HG03095 (cell line): Measurements from ENCODE around the gene YIF1A.
"Not testable (repeated sequence)": the region's sequence is repeated elsewhere in the genome, so short reads cannot be mapped to it uniquely, and the experiment has no call there.

Source experiments
- ATAC-seq: cut with Tn5 transposase; IDR thresholded peaks from one replicate; pipeline ENCODE4 v1.9.1; 2021; ENCODE audit warnings: moderate library complexity; ENCODE audit not compliant: unreplicated experiment

Gene YIF1A

DNA sequence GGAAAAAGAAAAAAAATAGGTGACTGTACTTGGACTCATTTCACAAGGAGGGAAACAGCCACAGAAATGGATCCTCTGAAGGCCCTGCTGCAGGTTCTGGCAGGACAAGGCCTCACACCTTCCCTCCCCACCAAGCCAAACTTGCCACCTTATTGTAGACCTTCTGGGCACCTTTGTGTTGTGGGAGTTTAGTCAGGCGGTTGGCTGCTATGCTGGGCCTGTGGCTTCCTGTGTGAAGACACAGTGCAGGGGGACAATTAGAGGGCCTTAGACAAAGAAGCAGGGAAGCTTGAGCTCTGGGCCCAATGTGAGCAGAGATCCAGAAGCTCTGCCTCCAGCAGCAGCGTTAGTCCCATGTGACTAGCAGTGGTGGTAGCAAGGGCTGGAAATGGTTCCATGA lies 16.3 kb downstream of the YIF1A start:
- no peak for ATAC-seq

DNA sequence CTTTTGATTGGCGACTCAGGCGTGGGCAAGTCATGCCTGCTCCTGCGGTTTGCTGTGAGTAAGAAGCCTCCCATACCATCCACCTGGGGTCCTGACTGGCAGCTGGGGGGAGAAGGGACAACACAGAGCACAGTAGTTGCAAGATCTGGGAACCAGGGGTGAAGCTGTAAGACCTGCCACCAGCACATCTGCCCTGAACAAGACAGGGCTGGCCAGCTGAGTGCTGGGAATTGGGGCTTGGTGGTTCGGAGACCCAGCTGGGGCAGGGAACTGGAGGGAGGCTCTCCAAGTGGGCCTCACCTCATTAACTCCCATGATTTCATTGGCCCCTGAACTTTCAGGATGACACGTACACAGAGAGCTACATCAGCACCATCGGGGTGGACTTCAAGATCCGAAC lies 17.1 kb downstream of the YIF1A start:
- ATAC-seq = no peak

DNA sequence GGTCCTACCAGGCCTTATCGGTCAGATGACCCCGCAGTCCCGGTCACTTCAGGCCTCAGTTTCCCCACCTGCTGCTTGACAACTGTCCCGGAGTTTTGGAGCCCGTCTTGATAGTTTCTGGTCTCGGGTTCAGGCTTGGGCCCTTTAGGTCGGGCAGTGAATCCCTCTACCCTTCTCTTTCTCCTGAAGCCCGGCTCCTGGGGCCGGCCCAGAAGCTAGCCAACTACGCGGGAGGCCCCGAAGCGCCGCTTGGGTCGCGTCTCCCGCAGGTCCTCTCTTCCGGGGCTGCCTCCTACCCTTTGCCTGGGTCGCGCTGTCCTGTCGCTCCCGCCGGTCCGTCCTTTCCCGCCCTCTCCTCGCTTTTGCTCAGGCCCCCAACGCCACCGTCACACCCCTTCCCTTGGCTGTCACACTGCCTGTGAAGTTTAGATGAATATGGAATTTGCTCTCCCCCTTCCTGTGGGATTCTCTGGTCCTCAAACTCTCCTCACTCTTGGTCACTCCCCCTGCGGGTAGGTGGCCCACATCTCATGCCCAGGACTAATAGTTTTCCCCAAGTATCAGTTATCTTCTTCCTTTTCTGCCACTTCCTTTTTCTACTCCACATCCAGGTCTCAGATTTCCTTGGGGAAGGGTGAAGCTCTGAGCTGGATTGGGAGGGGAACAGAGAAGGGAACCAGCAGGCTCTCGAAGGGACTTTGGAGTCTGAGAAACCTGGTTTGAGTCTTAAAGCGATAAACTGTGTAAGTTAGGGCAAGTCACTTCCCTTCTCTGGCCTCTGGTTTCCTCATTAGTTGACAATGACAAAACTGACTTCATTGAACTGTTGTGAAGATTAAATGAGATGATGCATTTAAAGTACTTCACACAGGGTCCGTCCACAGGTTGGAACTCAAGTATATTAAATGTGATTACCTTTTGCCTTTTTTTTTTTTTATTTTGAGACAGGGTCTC lies 19.7 kb downstream of the YIF1A start:
- no peak for ATAC-seq

DNA sequence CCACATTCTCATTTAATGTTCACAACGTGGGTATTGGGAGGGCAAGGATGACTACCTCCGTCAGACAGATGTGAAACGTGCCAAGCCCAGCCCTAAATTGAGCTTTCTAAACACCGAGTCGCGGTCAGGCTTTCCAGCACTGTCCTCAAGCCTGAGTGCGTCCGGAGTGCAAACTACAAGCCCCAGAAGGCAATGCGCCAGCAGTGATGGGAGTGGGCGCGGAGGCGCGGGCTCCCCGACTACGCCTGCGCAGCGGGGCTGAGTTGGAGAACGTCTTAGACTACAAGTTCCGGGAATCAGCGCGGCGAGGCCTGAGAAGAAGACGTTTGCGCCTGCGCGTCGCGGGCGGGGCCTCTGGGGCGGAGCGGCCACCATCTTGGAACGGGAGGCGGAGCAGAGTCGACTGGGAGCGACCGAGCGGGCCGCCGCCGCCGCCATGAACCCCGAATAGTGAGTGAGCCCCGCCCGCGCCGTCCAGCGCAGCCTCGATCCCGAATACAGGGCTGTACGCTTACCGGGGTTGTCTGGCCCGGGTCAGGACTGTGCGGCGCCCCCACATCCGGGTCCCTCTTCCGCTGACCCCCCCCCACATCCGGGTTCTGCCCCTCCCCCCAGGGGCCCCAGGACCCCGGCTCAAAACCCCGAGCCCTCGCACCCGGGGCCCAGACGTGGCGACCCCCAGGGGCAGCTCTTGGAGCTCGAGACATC lies 20.5 kb downstream of the YIF1A start, which contains the start of gene RAB1B:
TSS of gene RAB1B (plus strand) at position 396 of the 708 bp plus-strand sequence. CDS start at position 437, 41 bp downstream.
- peak; percentile 77 for ATAC-seq

DNA sequence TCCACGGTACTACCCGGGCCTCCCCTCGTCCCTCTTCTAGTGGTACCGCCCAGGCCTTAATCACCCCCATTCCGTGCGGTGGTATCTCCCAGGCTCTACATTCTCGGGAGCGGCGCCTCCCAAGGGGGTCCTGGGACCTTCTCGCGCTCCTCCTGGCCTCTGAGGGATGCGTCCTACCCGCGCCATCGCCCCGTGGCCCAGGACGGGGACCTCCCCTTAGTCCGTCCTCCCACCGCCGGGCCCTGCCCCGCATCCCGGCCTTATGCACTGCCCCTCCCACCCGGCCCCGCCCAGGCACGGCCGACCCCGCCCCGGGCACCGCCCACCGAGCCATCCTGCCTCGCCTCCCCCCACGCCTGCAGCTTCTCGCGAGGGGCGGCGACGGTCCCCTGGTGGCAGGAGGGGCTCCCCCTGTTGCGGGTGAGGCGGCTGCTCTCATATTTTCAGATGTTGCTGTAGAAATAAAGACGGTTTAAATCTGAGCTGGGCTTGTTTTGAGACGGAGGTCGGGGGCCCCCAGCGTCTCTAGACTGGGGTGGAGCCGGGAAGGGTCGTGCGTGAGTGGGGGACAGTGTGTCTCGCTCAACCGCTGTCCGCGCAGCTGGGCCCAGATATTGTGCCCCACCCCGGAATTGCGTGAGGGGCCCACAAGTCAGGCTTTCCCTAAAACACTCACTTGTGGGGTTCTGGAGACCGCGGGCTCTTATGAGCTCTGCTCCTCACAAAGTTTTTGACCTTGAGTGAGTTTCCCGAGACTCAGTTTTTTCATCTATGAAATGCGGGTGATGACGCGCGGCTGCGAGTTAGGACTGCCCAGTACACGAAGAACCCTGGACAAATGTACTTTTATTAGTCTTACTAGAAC lies 21.3 kb downstream of the YIF1A start:
- peak; percentile 40 for ATAC-seq

DNA sequence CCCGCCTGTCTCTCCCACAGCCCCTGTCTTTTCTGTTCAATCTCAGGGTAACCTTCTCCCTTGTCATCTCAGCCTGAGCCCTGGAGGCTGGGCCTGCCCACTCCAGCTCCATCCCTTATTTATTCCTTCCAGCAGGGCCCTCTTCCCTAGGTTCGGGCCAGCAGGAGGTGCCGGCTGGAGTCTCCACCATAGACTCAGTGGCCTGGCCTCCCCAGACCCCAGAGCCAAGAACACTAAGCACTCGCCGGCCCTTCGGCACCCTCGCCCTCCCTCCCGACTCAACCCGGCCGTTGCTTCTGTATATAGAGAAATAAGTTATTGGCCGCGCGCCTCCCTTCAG lies 21.9 kb downstream of the YIF1A start:
- ATAC-seq = no peak

DNA sequence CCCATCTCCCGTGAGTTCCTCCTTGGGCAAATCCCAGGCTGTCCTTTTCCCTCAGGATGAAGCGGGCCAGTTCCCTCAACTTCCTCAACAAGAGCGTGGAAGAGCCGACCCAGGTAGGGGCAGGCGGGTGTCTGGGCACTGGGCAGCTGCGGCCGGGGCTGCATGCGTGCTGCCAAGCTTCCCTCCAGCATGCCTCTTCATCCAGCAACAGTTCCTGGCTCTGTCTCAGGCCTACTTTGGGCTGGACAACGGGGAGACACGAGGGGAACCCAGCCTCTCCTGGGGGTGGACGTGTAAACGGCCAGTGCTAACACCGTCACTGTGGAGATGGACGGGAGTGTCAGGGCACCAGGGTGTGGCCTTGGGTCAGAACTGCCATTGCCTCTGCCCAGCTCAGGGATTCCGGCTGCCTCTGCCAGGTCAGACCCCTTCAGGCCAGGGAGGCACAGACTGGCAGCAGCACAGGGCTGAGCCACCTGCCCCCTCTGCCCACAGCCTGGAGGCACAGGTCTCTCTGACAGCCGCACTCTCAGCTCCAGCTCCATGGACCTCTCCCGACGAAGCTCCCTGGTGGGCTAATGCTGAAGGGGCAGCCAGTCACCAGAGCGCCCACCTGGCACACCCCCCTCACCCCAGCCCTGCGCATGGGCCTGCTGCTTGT lies 22.4 kb downstream of the YIF1A start:
- no peak for ATAC-seq

DNA sequence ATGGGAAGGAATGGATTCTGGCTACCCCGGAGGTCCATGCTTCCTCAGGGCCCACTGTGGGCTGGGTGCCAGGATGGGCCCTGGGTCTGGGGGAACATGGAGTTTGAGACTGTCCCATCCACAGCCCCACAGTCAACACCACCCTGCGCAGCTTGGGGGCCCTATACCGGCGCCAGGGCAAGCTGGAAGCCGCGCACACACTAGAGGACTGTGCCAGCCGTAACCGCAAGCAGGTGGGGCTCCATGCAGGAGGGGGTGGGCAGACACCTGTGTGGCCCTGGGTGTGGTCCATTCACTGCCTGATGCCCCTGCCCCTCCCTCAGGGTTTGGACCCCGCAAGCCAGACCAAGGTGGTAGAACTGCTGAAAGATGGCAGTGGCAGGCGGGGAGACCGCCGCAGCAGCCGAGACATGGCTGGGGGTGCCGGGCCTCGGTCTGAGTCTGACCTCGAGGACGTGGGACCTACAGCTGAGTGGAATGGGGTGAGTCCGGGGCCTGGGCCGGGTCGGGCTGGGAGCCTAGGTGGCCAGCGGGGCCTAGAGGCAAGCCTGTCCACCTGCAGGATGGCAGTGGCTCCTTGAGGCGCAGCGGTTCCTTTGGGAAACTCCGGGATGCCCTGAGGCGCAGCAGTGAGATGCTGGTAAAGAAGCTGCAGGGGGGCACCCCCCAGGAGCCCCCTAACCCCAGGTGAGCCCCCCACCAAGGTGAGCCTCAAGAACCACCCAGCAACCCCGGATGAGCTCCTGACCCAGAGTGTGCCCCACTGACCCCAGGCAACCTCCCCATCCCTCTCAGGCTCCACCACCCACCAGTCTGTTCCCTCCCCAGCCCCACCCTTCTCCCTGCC lies 23.2 kb downstream of the YIF1A start:
- ATAC-seq = no peak

DNA sequence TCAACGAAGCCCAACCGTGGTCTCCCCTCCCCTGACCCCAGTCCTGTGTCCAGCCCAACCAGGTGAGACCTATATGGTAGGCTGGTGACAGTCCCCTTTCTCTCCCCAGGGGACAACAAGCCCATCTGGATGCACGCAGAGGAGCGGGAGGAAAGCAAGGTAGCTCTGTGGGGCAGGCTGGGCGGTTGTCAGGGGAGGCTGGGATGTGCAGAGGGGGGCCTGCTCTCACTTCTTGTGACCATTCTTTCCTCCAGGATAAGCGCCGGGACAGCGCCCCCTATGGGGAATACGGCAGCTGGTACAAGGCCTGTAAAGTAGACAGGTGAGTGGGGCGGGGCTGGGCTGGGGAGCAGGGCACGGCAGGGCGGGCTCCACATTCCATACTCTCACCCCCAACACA lies 24.0 kb downstream of the YIF1A start:
- no peak for ATAC-seq

DNA sequence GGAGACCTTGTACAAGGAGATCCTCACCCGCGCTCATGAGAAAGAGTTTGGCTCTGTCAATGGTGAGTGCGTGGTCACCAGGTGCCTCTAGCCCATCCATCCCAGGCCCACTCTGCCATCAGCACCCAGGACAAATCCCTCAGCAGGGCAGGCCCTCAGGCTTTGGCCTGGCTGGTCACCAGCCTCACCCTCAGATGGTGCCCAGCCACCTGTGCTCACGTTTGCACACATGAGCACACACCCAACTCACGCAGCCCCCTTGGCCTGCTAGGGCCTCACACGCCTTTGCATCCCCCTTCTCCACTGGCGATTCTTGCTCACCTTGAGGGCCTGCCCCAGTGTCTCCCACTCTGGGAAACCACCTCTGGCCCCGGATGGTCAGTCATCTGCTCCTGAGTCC lies 24.6 kb downstream of the YIF1A start:
- ATAC-seq = no peak

DNA sequence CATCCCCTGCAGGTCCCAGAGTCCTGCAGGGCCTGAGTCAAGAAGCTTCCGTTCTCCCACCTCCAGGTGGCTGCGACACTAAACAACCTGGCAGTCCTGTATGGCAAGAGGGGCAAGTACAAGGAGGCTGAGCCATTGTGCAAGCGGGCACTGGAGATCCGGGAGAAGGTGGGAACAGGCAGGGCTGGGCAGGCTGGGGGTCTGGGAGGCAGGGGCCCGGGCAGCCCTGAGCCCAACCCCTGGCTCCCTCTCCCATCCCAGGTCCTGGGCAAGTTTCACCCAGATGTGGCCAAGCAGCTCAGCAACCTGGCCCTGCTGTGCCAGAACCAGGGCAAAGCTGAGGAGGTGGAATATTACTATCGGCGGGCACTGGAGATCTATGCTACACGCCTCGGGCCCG lies 25.2 kb downstream of the YIF1A start:
- no peak for ATAC-seq

DNA sequence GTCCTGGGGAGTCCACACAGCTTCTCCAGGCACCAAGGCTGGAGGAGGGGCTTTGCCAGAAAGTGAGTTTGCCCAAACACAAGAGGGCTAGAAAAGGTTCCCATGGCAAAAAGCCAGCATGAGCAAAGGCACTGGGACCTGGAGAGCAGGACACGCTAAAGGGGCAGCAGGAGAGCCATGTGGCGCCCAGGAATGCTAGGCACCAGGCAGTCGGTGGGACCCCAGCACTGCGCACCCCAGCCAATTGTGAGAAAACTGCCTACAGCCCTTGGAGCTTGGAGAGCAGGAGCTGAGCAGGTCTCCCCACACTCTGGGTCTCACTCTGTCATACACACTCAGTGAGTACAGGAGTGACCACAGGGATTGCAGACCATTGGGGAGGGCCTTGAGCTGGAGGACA lies 25.7 kb downstream of the YIF1A start:
- no peak for ATAC-seq

DNA sequence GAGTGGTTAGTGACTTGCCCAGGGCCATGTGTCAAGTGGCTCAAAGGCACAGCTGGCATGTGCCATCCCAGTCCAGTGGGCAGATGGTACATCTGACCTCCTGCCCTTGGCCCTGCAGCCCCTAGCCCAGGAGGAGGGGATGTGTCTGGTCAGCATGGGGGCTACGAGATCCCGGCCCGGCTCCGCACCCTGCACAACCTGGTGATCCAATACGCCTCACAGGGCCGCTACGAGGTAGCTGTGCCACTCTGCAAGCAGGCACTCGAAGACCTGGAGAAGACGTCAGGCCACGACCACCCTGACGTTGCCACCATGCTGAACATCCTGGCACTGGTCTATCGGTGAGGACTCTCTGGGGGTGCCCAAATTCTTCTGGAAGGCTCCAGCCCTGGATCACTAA lies 26.2 kb downstream of the YIF1A start:
- ATAC-seq = no peak

DNA sequence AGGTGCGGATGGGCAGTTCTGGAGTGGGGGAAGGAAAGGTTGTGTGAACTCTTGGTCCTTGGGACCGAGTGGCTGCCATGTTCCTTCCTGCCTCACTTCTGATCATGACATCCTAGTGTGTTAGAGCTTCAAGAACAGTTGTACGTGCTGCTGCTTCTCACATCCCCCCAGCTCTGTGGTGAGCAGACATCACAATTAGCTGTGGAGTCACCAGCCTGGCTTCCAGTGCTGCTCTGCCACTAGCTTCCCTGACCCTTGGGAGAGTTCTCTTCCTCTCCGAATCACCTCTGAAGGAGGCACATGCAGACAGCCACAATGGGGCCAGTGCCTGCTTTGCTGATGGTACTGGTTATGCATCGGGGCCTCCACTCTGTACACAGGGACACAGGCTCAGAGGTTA lies 26.8 kb downstream of the YIF1A start:
- no peak for ATAC-seq

DNA sequence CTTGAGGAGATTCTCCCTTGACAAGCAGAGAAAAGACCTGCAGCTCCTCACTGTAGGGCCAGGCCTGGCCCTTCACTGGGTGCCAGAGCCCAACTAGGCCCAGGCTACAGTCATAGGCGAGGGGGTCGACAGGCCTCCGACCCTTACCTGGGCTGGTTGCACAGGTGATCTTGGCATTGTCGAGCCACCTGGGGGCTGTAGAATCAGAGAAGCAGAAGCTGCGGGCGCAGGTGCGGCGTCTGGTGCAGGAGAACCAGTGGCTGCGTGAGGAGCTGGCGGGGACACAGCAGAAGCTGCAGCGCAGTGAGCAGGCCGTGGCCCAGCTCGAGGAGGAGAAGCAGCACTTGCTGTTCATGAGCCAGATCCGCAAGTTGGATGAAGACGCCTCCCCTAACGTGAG lies 27.4 kb downstream of the YIF1A start:
- ATAC-seq = no peak

DNA sequence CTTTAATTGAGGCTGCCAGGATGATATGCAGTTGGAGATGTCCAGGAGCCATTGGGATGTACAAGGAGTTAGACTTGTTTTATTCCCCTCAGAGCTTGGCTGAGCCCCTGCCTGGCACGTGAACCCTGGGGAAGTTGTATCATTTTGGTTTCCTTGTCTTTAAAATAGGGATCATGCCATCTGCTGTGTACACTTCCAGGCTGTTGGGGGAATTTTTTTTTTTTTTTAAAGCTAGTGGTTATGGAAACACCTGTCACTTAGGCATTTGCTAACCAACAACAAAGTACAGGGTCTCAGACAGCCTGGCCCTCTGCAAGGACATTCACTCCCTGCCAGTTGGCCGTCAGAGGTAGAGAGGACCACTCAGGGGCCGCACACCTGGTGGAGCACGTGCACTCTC lies 29.0 kb downstream of the YIF1A start:
- ATAC-seq = no peak

DNA sequence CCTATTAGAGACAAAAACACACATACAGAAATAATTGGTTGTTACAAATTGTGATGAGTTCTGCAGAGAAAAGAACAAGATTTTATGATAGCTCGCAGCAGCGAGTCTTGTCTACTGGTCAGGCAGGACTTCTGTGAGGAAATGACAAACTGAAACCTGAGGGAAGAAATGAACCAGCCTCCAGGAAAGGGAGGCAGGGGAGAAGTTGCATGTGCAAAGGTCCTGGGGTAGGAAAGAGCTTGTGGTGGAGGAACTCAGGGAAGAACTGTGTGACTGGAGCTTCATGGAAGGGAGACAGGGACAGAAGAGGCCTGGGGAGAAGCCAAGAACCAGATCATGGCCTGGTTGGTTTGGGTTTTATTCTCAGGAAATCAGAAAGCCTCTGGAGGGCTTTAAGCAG lies 29.7 kb downstream of the YIF1A start:
- ATAC-seq = no peak

DNA sequence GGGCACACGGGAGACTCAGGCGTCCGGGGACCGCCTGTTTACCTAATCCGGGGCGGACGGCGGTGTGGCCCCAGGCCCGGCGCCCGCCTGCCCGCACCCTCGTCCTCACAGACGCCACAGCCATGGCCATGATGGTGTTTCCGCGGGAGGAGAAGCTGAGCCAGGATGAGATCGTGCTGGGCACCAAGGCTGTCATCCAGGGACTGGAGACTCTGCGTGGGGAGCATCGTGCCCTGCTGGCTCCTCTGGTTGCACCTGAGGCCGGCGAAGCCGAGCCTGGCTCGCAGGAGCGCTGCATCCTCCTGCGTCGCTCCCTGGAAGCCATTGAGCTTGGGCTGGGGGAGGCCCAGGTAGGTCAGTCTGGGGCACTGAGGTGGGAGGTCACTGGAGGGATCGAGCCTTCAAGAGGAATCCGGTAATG lies 30.5 kb downstream of the YIF1A start:
- ATAC-seq = no peak

DNA sequence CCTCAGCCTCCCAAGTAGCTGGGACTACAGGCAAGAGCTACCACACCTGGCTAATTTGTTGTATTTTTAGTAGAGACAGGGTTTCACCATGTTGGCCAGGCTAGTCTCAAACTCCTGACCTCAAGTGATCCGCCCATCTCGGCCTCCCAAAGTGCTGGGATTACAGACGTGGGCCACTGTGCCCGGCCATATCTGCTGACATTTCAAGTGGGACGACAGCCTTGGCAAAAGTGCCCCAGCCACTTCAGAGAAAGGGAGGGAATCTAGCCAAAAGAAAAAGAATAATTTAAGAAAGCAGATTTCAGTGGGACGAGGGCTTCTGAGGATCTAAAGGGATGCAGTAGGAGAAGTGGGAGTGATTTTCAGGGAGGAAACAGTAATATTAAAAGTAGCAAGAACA lies 35.9 kb downstream of the YIF1A start:
- not testable (repeated sequence) for ATAC-seq

DNA sequence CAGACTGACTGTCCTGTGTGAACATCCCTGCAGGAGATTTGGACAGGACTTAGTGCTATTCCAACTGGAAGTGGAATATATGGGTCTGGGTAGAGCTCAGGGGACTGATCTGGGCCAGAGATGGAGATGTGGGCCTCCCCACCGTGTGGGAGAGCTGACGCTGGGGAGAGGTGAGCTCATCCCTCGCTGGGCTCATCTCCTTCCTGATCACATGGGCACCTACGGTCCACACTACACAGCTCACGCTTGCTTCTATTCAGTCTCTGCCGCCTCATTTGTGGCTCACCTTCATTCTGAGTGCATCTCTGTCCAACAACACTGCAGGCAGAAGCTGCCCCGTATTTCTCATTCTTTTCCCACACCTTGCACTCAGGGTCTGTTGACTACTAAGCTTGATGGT lies 37.1 kb downstream of the YIF1A start:
- ATAC-seq = no peak
